Breast epithelium (tissue), 3 donors: Measurements from ENCODE around the gene MYCL.

Experiments
- CTCF ChIP-seq, 3 donors: fragments of 450-650 bp; IDR thresholded peaks; one replicate each; pipeline ENCODE4 v1.5.1; 2016 to 2017; ENCODE audit warnings: antibody characterized with exemption in 3 of 3, mild to moderate bottlenecking in 3 of 3, moderate library complexity in 3 of 3
- POLR2A ChIP-seq: fragments of 450-650 bp; IDR thresholded peaks from one replicate; pipeline ENCODE4 v1.6.1; 2016; ENCODE audit warnings: antibody characterized with exemption, mild to moderate bottlenecking, moderate library complexity
- POLR2AphosphoS5 ChIP-seq, 3 donors: sonication (generic); formaldehyde crosslinking; IDR thresholded peaks; one replicate each; pipeline ENCODE4 v1.6.1; 2017; ENCODE audit warnings: antibody characterized with exemption in 3 of 3

DNA sequence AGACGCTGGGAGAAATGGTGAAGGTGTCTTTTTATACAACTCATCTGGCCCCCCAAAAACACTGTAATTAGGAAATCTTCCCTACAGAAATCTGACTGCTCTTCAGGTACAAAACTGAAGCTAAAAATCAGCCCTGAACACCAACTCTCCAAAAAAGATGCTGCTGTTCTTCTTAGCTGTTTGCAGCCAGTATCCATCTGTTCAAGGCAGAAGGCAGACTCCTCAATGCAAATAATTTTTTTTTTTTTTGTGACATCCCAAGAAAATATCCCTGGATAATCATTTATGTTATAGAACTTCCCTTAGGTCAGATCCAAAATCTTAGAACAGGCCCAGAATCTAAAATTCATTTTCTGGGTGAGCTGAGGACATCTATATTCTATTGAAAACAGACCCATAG lies 54.9 kb downstream of the MYCL start:
- TF ChIP-seq CTCF (IDR thresholded peaks at IDR 0.05): no peak
- TF ChIP-seq POLR2AphosphoS5 (IDR thresholded peaks at IDR 0.05): no peak
- TF ChIP-seq POLR2A: no peak
